Kidney (tissue), 14 donors: ENCODE data around the gene NOX4. TPM values are rescaled to one million over a fixed set of nuclear protein-coding genes. Genes with fewer than 3 reads are reported as not detected.

Source experiments
- DNase-seq, 5 donors: peaks; one replicate each; pipeline ENCODE4 v3.0.0-alpha.2; 2013 to 2020
- FAIRE-seq: peaks from 2 replicates; lab custom pipeline; 2012; peaks lifted over from hg19 to GRCh38; lab: Jason Lieb, UNC
- H3K27ac ChIP-seq, 2 donors: one replicate each; pipeline ENCODE4 v1.7.0; 2013; ENCODE audit warnings: low read depth in 2 of 2, low read length in 2 of 2, inconsistent platforms in 1 of 2
- H3K27me3 ChIP-seq: one replicate; pipeline ENCODE4 v1.7.1; 2013; ENCODE audit warnings: low read length, inconsistent platforms; ENCODE audit not compliant: control insufficient read depth, insufficient read depth
- H3K36me3 ChIP-seq, 3 donors: one replicate each; pipeline versions ENCODE4 v1.7.0 to v1.7.1; 2013; ENCODE audit warnings: low read length in 3 of 3, control low read depth in 1 of 3, inconsistent platforms in 1 of 3; ENCODE audit not compliant: insufficient read depth in 3 of 3, control insufficient read depth in 2 of 3
- H3K4me1 ChIP-seq, 3 donors: one replicate each; pipeline versions ENCODE4 v1.7.0 to v1.7.1; 2013; ENCODE audit warnings: low read length in 3 of 3, inconsistent platforms in 1 of 3, low read depth in 1 of 3; ENCODE audit not compliant: control insufficient read depth in 2 of 3, insufficient read depth in 2 of 3
- H3K4me3 ChIP-seq, 3 donors: one replicate each; pipeline versions ENCODE4 v1.7.0 to v1.8.1; 2013; ENCODE audit warnings: low read length in 3 of 3, control low read depth in 1 of 3, inconsistent platforms in 1 of 3
- H3K9ac ChIP-seq, 3 donors: one replicate each; pipeline versions ENCODE4 v1.7.0 to v1.7.1; 2013; ENCODE audit warnings: low read length in 3 of 3, control low read depth in 1 of 3, inconsistent platforms in 1 of 3
- H3K9me3 ChIP-seq, 3 donors: one replicate each; pipeline versions ENCODE4 v1.7.0 to v1.7.1; 2013; ENCODE audit warnings: low read length in 3 of 3, control low read depth in 1 of 3, inconsistent platforms in 1 of 3; ENCODE audit not compliant: control insufficient read depth in 2 of 3, insufficient read depth in 1 of 3
- CTCF ChIP-seq: IDR thresholded peaks from 3 replicates; pipeline ENCODE4 v1.5.1; 2012; ENCODE audit warnings: mild to moderate bottlenecking, moderate library complexity, borderline replicate concordance; ENCODE audit not compliant: insufficient read depth; ENCODE audit errors: extremely low read depth
- intact Hi-C: fragments of 100-400 bp; cut with DNase I; formaldehyde crosslinking; loops from one replicate; pipeline ENCODE4 v1.11.1; 2022
- polyA plus RNA-seq: library from polyadenylated mRNA; stranded (reverse); fragments of 350-450 nt; fragmentation: Illumina TruSeq; extraction: RNeasy Lipid Tissue Mini Kit (QIAGEN cat#74804); gene quantifications from one replicate; pipeline ENCODE4 v1.2.3, GENCODE V29; 2014; ENCODE audit warnings: low read depth, low replicate concordance; ENCODE audit not compliant: insufficient read depth
- total RNA-seq: library from RNA; stranded (reverse); fragmentation: NEBNext Ultra II Directional; extraction: Animal tissue kit (Norgen Biotek cat#: 25700); gene quantifications from one replicate; pipeline ENCODE4 v1.2.1, GENCODE V29; 2021
- donor health status: control.
- donor health status: control.
- donor health status: control.
- donor health status: control.
- donor health status: control.
- donor health status: DM: yes; HTN: yes; CAD: no.
- donor health status: Normal renal cell carcinoma (clear cell type).

The NOX4 gene
- total and polyA plus RNA-seq, 2 donors from 2014 or later: 13.0 to 370 TPM

GRCh38 chr11:89443361-89444322 lies 47.5 kb downstream of the NOX4 start:
- Histone ChIP-seq H3K27me3 (no peaks in the 10 kb centered on the region), H3K9me3 (no peaks in the 10 kb centered on the region), H3K9ac (no peak overlapping the region), H3K4me3 (no peak overlapping the region), H3K36me3 (peaks cover 0 to 3% (median 2%) of the 10 kb centered on the region in 3 donors), H3K27ac (no peak overlapping the region), H3K4me1 (peaks cover 0 to 3% (median 0%) of the 10 kb centered on the region in 3 donors)
- intact Hi-C loops: no loop called here
- no peak for TF ChIP-seq CTCF
- DNase-seq: peak in 2 of 5 donors; percentile 11 to 14
- FAIRE-seq: no peak

GRCh38 chr11:89442801-89443200 lies 48.4 kb downstream of the NOX4 start:
- Histone ChIP-seq H3K4me3 (no peak overlapping the region), H3K9me3 (no peaks in the 10 kb centered on the region), H3K36me3 (peaks cover under 1 to 3% (median 2%) of the 10 kb centered on the region in 3 donors), H3K27ac (no peak overlapping the region), H3K27me3 (no peaks in the 10 kb centered on the region), H3K4me1 (peaks cover 0 to 3% (median 0%) of the 10 kb centered on the region in 3 donors), H3K9ac (no peak overlapping the region)
- TF ChIP-seq CTCF: no peak
- DNase-seq (peak in 1 of 5 donors; percentile 11), FAIRE-seq (no peak)
- intact Hi-C loops: no loop called here

GRCh38 chr11:89441606-89442005 lies 49.6 kb downstream of the NOX4 start:
- DNase-seq (no peak), FAIRE-seq (peak; percentile 78)
- Histone ChIP-seq H3K27ac (no peak overlapping the region), H3K27me3 (no peaks in the 10 kb centered on the region), H3K4me3 (no peak overlapping the region), H3K4me1 (peaks cover 0 to 3% (median 0%) of the 10 kb centered on the region in 3 donors), H3K36me3 (peaks cover 0 to 7% (median 1%) of the 10 kb centered on the region in 3 donors), H3K9me3 (no peaks in the 10 kb centered on the region), H3K9ac (no peak overlapping the region)
- intact Hi-C loops: no loop called here
- TF ChIP-seq CTCF: no peak
